Measurements from ENCODE around the gene UBXN2A.

Gene UBXN2A

GRCh38 chr2:24048769-24049484, 108.7 kb downstream of the UBXN2A start (continued):
- TF ChIP-seq ZNF664 (tag by site-specific recombination; IDR thresholded peaks at IDR 0.05) (peak; percentile 59; the same call in 1 of the 2 replicates), ZNF366 (tag by site-specific recombination; conservative IDR thresholded peaks at IDR 0.05) (peak; percentile 80; the same call in 1 of the 2 replicates), ZNF121 (tag by site-specific recombination; IDR thresholded peaks at IDR 0.05) (peak; percentile 98), ZNF324 (tag by site-specific recombination; IDR thresholded peaks at IDR 0.05) (no peak), SP7 (tag by site-specific recombination; IDR thresholded peaks at IDR 0.05) (0 out of 2 replicates have a peak, but pooled peaks have one; percentile 43), IKZF3 (tag by site-specific recombination; IDR thresholded peaks at IDR 0.05) (0 out of 2 replicates have a peak, but pooled peaks have one; percentile 43), ZNF335 (tag by site-specific recombination; conservative IDR thresholded peaks at IDR 0.05) (peak; percentile 60), ZNF341 (tag by site-specific recombination; IDR thresholded peaks at IDR 0.05; ENCODE audit: low read depth) (peak; percentile 88)
- TF ChIP-seq, protein P1, sequence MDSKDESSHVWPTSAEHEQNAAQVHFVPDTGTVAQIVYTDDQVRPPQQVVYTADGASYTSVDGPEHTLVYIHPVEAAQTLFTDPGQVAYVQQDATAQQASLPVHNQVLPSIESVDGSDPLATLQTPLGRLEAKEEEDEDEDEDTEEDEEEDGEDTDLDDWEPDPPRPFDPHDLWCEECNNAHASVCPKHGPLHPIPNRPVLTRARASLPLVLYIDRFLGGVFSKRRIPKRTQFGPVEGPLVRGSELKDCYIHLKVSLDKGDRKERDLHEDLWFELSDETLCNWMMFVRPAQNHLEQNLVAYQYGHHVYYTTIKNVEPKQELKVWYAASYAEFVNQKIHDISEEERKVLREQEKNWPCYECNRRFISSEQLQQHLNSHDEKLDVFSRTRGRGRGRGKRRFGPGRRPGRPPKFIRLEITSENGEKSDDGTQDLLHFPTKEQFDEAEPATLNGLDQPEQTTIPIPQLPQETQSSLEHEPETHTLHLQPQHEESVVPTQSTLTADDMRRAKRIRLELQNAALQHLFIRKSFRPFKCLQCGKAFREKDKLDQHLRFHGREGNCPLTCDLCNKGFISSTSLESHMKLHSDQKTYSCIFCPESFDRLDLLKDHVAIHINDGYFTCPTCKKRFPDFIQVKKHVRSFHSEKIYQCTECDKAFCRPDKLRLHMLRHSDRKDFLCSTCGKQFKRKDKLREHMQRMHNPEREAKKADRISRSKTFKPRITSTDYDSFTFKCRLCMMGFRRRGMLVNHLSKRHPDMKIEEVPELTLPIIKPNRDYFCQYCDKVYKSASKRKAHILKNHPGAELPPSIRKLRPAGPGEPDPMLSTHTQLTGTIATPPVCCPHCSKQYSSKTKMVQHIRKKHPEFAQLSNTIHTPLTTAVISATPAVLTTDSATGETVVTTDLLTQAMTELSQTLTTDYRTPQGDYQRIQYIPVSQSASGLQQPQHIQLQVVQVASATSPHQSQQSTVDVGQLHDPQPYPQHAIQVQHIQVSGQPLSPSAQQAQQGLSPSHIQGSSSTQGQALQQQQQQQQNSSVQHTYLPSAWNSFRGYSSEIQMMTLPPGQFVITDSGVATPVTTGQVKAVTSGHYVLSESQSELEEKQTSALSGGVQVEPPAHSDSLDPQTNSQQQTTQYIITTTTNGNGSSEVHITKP (tag by site-specific recombination; IDR thresholded peaks at IDR 0.05): 0 out of 2 replicates have a peak, but pooled peaks have one; percentile 24

DNA sequence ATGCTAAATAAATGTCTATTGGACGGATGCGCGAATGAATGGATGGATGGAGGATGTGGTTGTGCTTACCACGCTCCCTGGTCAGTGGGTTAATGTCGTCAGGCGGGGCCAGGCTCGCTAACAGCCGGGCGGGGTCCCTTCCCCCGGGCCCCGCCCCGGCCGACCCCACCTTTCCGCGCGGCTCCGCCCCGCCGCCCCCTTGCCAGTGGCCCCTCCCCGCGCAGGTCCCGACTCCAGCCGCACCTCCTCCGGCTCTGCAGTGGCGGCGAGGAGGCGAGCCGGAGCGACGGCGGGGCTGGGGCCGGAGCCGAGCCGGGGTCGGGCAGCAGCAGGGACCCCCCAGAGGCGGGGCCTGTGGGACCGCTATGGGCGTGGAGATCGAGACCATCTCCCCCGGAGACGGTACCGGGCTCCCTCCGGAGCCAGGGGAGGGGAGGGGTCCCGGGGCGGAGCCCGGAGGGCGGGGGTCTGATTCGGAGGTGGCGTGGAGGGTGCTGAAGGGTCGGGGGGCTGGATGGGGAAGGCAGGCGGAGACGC, 109.3 kb downstream of the UBXN2A start, which contains the start of gene FKBP1B:
Gene FKBP1B (plus strand): TSS at position 257 of the 537 bp plus-strand sequence. CDS start 109 bp downstream, at position 366.
- ChIA-PET CTCF (interaction anchor here (0.5 to 2.0 kb wide), 4 partner anchors 12 to 226 kb away, joined by 3 to 6 read pairs (median 4); partner anchors contain the start of gene TP53I3), POLR2A (interaction anchor here (0.8 to 3.6 kb wide), 5 partner anchors 10 to 122 kb away, joined by 4 to 20 read pairs (median 7); partner anchors contain the start of genes ATAD2B and SF3B6)
- peaks cover 0 to 10% of the 10 kb centered on the region in 2 experiments; a peak in 1 of 3 replicates for H3K36me3 ChIP-seq (ENCODE audit: control insufficient read depth in 2 of 2, insufficient read depth in 1 of 2, low read length in 2 of 2)
- peaks cover 9% of the 10 kb centered on the region; the same call in 1 of the 2 replicates for H3K4me1 ChIP-seq (ENCODE audit: control insufficient read depth, insufficient read depth, low read length)
- H3K27ac ChIP-seq (ENCODE audit: extremely low read depth, low read depth, low read length): peak within 1 kb of the TSS; percentile 66; the same call in 1 of the 2 replicates
- H3K9me3 ChIP-seq (ENCODE audit: control insufficient read depth, insufficient read depth, low read depth, low read length): no peaks in the 10 kb centered on the region
- peak within 1 kb of the TSS; percentile 79 for H3K4me3 ChIP-seq (ENCODE audit: low read depth, low read length)
- TF ChIP-seq ZNF394 (tag by site-specific recombination; IDR thresholded peaks at IDR 0.05; ENCODE audit: borderline replicate concordance): no peak
- no peak for TF ChIP-seq ZNF521 (tag by site-specific recombination; IDR thresholded peaks at IDR 0.05)
- no peak for TF ChIP-seq ZNF596 (tag by site-specific recombination; IDR thresholded peaks at IDR 0.05)
- TF ChIP-seq REST (tag by site-specific recombination; IDR thresholded peaks at IDR 0.05): no peak
- peak; percentile 74 for TF ChIP-seq KLF1 (tag by site-specific recombination; IDR thresholded peaks at IDR 0.05)
- TF ChIP-seq ZNF610 (tag by site-specific recombination; IDR thresholded peaks at IDR 0.05; ENCODE audit: borderline replicate concordance): no peak
- TF ChIP-seq ZNF585B (tag by site-specific recombination; IDR thresholded peaks at IDR 0.05): no peak
- TF ChIP-seq ZNF202 (tag by site-specific recombination; IDR thresholded peaks at IDR 0.05; ENCODE audit: borderline replicate concordance): no peak
- TF ChIP-seq ZNF837 (tag by site-specific recombination; IDR thresholded peaks at IDR 0.05): no peak
- TF ChIP-seq, protein P2, sequence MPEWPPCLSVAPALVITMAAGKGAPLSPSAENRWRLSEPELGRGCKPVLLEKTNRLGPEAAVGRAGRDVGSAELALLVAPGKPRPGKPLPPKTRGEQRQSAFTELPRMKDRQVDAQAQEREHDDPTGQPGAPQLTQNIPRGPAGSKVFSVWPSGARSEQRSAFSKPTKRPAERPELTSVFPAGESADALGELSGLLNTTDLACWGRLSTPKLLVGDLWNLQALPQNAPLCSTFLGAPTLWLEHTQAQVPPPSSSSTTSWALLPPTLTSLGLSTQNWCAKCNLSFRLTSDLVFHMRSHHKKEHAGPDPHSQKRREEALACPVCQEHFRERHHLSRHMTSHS (tag by site-specific recombination; IDR thresholded peaks at IDR 0.05): no peak
- no peak for TF ChIP-seq ZNF830 (tag by site-specific recombination; IDR thresholded peaks at IDR 0.05; ENCODE audit: low read depth)
- no peak for TF ChIP-seq ZNF449 (tag by site-specific recombination; IDR thresholded peaks at IDR 0.05)
- no peak for TF ChIP-seq ZSCAN23 (tag by site-specific recombination; IDR thresholded peaks at IDR 0.05)
- peak; percentile 63; the same call in 1 of the 2 replicates for TF ChIP-seq ZBTB17 (tag by site-specific recombination; IDR thresholded peaks at IDR 0.05)
- no peak for TF ChIP-seq BCL11A (tag by site-specific recombination; IDR thresholded peaks at IDR 0.05; ENCODE audit: low read depth)
- no peak for TF ChIP-seq ZXDB (tag by site-specific recombination; IDR thresholded peaks at IDR 0.05)

Measured in HEK293 (cell line).